Transverse colon (tissue), 4 donors: ENCODE data around the gene MSH3.

Experiments
- EP300 ChIP-seq: sonication (generic); formaldehyde crosslinking; IDR thresholded peaks from one replicate; pipeline ENCODE4 v1.6.1; 2017; ENCODE audit warnings: antibody characterized with exemption, low read depth
- POLR2AphosphoS5 ChIP-seq, 3 donors: sonication (generic); formaldehyde crosslinking; IDR thresholded peaks; one replicate each; pipeline ENCODE4 v1.6.1; 2016; ENCODE audit warnings: antibody characterized with exemption in 3 of 3
- TF ChIP-seq, protein P1 (sequence below), 5 experiments: fragments of 200-600 bp in 3 of 5; fragments of 450-650 bp in 2 of 5; sonication (generic) in 3 of 5; IDR thresholded peaks; 1 replicate in 2 of 5; 2 replicates in 3 of 5; pipeline ENCODE4 v1.5.1; 2016 to 2017; ENCODE audit warnings: antibody characterized with exemption in 5 of 5, inconsistent platforms in 3 of 5, mild to moderate bottlenecking in 2 of 5, moderate library complexity in 1 of 5

DNA sequence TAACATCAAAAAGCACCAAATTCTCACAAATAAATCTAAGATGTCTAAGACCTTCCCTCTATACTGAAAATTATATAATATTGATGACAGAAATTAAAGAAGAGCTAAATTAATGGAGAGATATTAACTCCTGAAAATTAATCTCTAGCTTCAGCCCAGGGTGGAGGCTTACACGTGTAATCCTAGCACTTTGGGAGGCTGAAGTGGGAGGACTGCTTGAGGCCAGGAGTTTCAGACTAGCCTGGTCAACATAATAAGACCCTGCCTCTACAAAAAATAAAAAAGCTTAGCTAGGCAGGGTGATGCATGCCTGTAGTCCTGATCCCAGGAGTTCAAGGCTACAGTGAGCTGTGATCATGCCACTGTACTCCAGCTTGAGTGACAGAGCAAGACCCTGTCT is 44.8 kb upstream of the MSH3 start:
- TF ChIP-seq POLR2AphosphoS5 (IDR thresholded peaks at IDR 0.05) = no peak
- TF ChIP-seq, protein P1, sequence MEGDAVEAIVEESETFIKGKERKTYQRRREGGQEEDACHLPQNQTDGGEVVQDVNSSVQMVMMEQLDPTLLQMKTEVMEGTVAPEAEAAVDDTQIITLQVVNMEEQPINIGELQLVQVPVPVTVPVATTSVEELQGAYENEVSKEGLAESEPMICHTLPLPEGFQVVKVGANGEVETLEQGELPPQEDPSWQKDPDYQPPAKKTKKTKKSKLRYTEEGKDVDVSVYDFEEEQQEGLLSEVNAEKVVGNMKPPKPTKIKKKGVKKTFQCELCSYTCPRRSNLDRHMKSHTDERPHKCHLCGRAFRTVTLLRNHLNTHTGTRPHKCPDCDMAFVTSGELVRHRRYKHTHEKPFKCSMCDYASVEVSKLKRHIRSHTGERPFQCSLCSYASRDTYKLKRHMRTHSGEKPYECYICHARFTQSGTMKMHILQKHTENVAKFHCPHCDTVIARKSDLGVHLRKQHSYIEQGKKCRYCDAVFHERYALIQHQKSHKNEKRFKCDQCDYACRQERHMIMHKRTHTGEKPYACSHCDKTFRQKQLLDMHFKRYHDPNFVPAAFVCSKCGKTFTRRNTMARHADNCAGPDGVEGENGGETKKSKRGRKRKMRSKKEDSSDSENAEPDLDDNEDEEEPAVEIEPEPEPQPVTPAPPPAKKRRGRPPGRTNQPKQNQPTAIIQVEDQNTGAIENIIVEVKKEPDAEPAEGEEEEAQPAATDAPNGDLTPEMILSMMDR (IDR thresholded peaks at IDR 0.05) = no peak
- no peak for TF ChIP-seq EP300
